IPS-NIHi11 (cell line): ENCODE measurements around the gene ATAD3C.
"Not testable (repeated sequence)": the region's sequence is repeated elsewhere in the genome, so short reads cannot be mapped to it uniquely, and the experiment has no call there.

Source experiments
- DNase-seq: peaks from one replicate; pipeline ENCODE4 v3.0.0; 2012; ENCODE audit warnings: mixed read lengths, low spot score

ATAD3C gene

GRCh38 chr1:1472053-1472876 lies 22.8 kb downstream of the ATAD3C start:
- not testable (repeated sequence) for DNase-seq

GRCh38 chr1:1476011-1476410 lies 26.5 kb downstream of the ATAD3C start:
- DNase-seq = not testable (repeated sequence)

GRCh38 chr1:1477206-1477605 lies 27.7 kb downstream of the ATAD3C start:
- DNase-seq = no peak

GRCh38 chr1:1479547-1480487 lies 30.3 kb downstream of the ATAD3C start:
- peak; percentile 16 for DNase-seq

GRCh38 chr1:1480488-1480867 lies 31.0 kb downstream of the ATAD3C start:
- peak; percentile 1 for DNase-seq

GRCh38 chr1:1481811-1482210 lies 32.3 kb downstream of the ATAD3C start:
- peak; percentile 12 for DNase-seq

- no peak for DNase-seq
Observed at GRCh38 chr1:1482856-1483255, 33.4 kb downstream of the ATAD3C start.

GRCh38 chr1:1483714-1484113 lies 34.2 kb downstream of the ATAD3C start:
- DNase-seq = peak; percentile 2

- peak; percentile 1 for DNase-seq
Observed at GRCh38 chr1:1484976-1485750, 35.7 kb downstream of the ATAD3C start.

GRCh38 chr1:1485755-1486317 lies 36.3 kb downstream of the ATAD3C start:
- peak; percentile 8 for DNase-seq

- DNase-seq = peak; percentile 1
Observed at GRCh38 chr1:1487701-1488100, 38.2 kb downstream of the ATAD3C start.

- DNase-seq = peak; percentile 1
Observed at GRCh38 chr1:1489231-1489630, 39.7 kb downstream of the ATAD3C start.

- no peak for DNase-seq
Observed at GRCh38 chr1:1489861-1490260, 40.4 kb downstream of the ATAD3C start.

GRCh38 chr1:1490633-1491230 lies 41.2 kb downstream of the ATAD3C start:
- peak; percentile 4 for DNase-seq

GRCh38 chr1:1491601-1492000 lies 42.1 kb downstream of the ATAD3C start:
- peak; percentile 1 for DNase-seq

- DNase-seq = not testable (repeated sequence)
Observed at GRCh38 chr1:1494311-1494710, 44.8 kb downstream of the ATAD3C start.

- DNase-seq = peak; percentile 18
Observed at GRCh38 chr1:1495461-1495975, 46.0 kb downstream of the ATAD3C start.

- peak; percentile 46 for DNase-seq
Observed at GRCh38 chr1:1504777-1505365, 55.4 kb downstream of the ATAD3C start.

- not testable (repeated sequence) for DNase-seq
Observed at GRCh38 chr1:1505366-1505798, 55.9 kb downstream of the ATAD3C start.

GRCh38 chr1:1505801-1506200 lies 56.3 kb downstream of the ATAD3C start:
- DNase-seq = not testable (repeated sequence)

GRCh38 chr1:1507305-1507704 lies 57.8 kb downstream of the ATAD3C start:
- DNase-seq = no peak
